Mammary epithelial cell (primary cell): ENCODE measurements around the gene CYB5R2.

Experiments used
- EZH2 ChIP-seq: IDR thresholded peaks from 2 replicates; pipeline ENCODE4 v1.6.1; 2012; ENCODE audit warnings: low read length, inconsistent platforms, borderline replicate concordance
- TF ChIP-seq, protein P1 (sequence below), 2 donors: IDR thresholded peaks in 1 of 2; conservative IDR thresholded peaks in 1 of 2; 2 replicates each; pipeline ENCODE4 v1.5.1; 2011 to 2012; ENCODE audit warnings: inconsistent platforms in 2 of 2, low read length in 2 of 2, mild to moderate bottlenecking in 2 of 2, control low read depth in 1 of 2, low read depth in 1 of 2; ENCODE audit not compliant: insufficient read depth in 1 of 2; ENCODE audit errors: extremely low read depth in 1 of 2

DNA sequence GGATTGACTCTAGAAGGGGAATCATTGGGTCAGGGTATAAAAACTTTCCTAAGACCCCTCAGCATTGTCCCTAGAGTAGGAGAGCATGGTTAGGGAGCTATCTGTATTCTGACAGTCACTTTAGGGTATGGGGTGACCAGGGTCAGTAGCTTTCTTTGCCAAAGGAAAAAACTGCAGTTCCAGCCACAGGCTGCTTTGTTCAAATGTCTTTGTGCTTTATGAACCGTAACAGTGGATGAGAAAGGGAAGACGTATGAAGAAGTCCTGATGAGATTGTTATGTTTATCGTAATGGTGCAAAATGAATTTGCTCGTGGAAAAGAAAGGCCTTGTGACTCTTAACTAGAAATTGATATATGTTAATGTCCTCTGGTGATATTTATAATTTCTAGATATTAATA is 30.0 kb downstream of the CYB5R2 start:
- TF ChIP-seq, protein P1, sequence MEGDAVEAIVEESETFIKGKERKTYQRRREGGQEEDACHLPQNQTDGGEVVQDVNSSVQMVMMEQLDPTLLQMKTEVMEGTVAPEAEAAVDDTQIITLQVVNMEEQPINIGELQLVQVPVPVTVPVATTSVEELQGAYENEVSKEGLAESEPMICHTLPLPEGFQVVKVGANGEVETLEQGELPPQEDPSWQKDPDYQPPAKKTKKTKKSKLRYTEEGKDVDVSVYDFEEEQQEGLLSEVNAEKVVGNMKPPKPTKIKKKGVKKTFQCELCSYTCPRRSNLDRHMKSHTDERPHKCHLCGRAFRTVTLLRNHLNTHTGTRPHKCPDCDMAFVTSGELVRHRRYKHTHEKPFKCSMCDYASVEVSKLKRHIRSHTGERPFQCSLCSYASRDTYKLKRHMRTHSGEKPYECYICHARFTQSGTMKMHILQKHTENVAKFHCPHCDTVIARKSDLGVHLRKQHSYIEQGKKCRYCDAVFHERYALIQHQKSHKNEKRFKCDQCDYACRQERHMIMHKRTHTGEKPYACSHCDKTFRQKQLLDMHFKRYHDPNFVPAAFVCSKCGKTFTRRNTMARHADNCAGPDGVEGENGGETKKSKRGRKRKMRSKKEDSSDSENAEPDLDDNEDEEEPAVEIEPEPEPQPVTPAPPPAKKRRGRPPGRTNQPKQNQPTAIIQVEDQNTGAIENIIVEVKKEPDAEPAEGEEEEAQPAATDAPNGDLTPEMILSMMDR (conservative IDR thresholded peaks at IDR 0.05 in 1 of 2, IDR thresholded peaks at IDR 0.05 in 1 of 2; ENCODE audit: extremely low read depth in 1 of 2, insufficient read depth in 1 of 2, low read depth in 1 of 2, low read length in 2 of 2), result no peak
- TF ChIP-seq EZH2, result no peak
